Upper lobe of left lung (tissue), 6 donors: ENCODE measurements around the gene ANKRD40. TPM values are rescaled to one million over a fixed set of nuclear protein-coding genes. Genes with fewer than 3 reads are reported as not detected.
A peak's percentile ranks its signal among the peaks of the same experiment; 100 is the strongest.

Experiments
- ATAC-seq, 2 donors: fragments of 200-7000 bp; cut with Tn5 transposase; one replicate each; pipeline ENCODE4 v1.9.1; 2022; ENCODE audit warnings: mild to moderate bottlenecking in 2 of 2, moderate library complexity in 2 of 2; ENCODE audit not compliant: low FRiP score in 2 of 2
- DNase-seq, 2 donors: peaks; one replicate each; pipeline ENCODE4 v3.0.0-alpha.2; 2019 to 2020
- H3K27ac ChIP-seq, 4 donors: fragments of 200-600 bp; sonication (generic); one replicate each; pipeline ENCODE4 v1.5.1; 2016 to 2019
- H3K27me3 ChIP-seq, 4 donors: fragments of 200-600 bp; sonication (generic); one replicate each; pipeline ENCODE4 v1.5.1; 2017 to 2019
- H3K36me3 ChIP-seq, 4 donors: fragments of 200-600 bp; sonication (generic); one replicate each; pipeline ENCODE4 v1.5.1; 2016 to 2019
- H3K4me1 ChIP-seq, 4 donors: fragments of 200-600 bp; sonication (generic); one replicate each; pipeline ENCODE4 v1.5.1; 2018 to 2019
- H3K4me3 ChIP-seq, 4 donors: fragments of 200-600 bp; sonication (generic); one replicate each; pipeline ENCODE4 v1.5.1; 2017 to 2019; ENCODE audit warnings: mild to moderate bottlenecking in 2 of 4, moderate library complexity in 1 of 4
- H3K9me3 ChIP-seq, 4 donors: fragments of 200-600 bp; sonication (generic); one replicate each; pipeline ENCODE4 v1.5.1; 2018 to 2019
- EP300 ChIP-seq, 4 donors: sonication (generic); formaldehyde crosslinking; IDR thresholded peaks; one replicate each; pipeline ENCODE4 v1.5.1; 2017; ENCODE audit warnings: antibody characterized with exemption in 4 of 4, control low read depth in 2 of 4
- POLR2A ChIP-seq, 4 donors: fragments of 450-650 bp; IDR thresholded peaks; one replicate each; pipeline ENCODE4 v1.5.1; 2016 to 2017; ENCODE audit warnings: antibody characterized with exemption in 4 of 4, mild to moderate bottlenecking in 2 of 4
- POLR2AphosphoS5 ChIP-seq, 2 donors: sonication (generic); formaldehyde crosslinking; IDR thresholded peaks; one replicate each; pipeline ENCODE4 v1.5.1; 2017; ENCODE audit warnings: antibody characterized with exemption in 2 of 2
- WGBS, 2 donors: methylation state at CpG; one replicate each; pipeline ENCODE4 v1.1.5; 2017 to 2018; 5-methylcytosine and 5-hydroxymethylcytosine counted together
- total RNA-seq, 6 donors: library from RNA; depleted of rRNA in 4 of 6; stranded (reverse); fragments of >200 nt in 4 of 6; gene quantifications; one replicate each; pipeline versions ENCODE4 v1.1.0 to v1.2.1, GENCODE V29; 2016 to 2021
- TF ChIP-seq, protein P1 (sequence below), 6 experiments: fragments of 450-650 bp in 4 of 6; fragments of 200-600 bp in 2 of 6; sonication (generic) in 2 of 6; IDR thresholded peaks; one replicate each; pipeline ENCODE4 v1.5.1; 2016 to 2019; ENCODE audit warnings: antibody characterized with exemption in 6 of 6
- donor health status: DM: no; HTN: no; CAD: no; lungs with moderate emphysema.
- donor health status: DM: no; HTN: yes; CAD: no; lungs with severe emphysema.

The ANKRD40 gene, protein sequence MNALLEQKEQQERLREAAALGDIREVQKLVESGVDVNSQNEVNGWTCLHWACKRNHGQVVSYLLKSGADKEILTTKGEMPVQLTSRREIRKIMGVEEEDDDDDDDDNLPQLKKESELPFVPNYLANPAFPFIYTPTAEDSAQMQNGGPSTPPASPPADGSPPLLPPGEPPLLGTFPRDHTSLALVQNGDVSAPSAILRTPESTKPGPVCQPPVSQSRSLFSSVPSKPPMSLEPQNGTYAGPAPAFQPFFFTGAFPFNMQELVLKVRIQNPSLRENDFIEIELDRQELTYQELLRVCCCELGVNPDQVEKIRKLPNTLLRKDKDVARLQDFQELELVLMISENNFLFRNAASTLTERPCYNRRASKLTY
- 10 to 100 TPM; 27.9 to 52.9 (median 43.7) TPM for total RNA-seq

DNA sequence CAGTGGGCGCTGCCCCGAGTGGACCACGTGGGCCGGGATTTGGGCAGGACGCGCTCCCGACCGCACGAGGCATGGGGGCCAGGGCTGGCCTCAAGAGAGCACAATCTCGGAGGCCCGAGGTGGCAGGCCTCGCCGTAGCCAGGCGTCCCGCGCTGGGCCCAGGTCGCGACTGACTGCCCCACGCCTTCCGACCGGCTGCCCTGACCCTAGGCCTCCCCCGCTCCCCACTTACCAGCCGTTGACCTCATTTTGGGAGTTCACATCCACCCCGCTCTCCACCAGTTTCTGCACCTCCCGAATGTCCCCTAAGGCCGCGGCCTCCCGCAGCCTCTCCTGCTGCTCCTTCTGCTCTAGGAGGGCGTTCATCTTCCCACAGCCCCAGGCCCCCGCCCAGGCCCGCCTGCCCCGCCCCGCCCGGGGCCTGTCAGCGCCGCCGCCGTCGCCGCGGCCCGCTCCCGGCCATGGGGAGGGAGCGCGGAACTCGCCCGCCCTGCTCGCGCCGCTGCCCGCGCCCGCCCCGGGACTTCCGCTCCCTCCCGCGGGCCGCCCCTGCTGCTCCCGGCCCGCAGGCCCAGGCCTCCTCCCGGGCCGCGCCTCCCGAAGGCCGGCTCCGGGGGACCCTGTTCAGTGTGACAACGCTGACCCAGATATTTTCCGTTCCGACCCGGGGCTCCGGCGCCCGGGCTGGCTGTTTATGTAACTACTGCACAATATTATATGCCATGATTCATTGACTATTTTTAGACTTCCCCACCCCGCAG, at the start of gene ANKRD40:
ANKRD40 (minus strand) TSS at position 626 of the 761 bp plus-strand sequence; CDS start at position 366, 260 bp downstream.
- Histone ChIP-seq H3K9me3 (no peaks in the 10 kb centered on the region), H3K4me3 (peak within 1 kb of the TSS; percentile 46 to 86 (median 76)), H3K27ac (peak within 1 kb of the TSS; percentile 89 to 97 (median 97)), H3K27me3 (no peaks in the 10 kb centered on the region), H3K36me3 (peaks cover 0 to 14% (median 0%) of the 10 kb centered on the region in 4 donors), H3K4me1 (peaks cover 26 to 54% (median 30%) of the 10 kb centered on the region in 4 donors)
- 0 to 1% methylated on average over 2 to 65 of the region's 74 CpGs for WGBS, 2 donors
- TF ChIP-seq POLR2A (IDR thresholded peaks at IDR 0.05) (peak in 3 of 4 donors; percentile 37 to 74 (median 49)), POLR2AphosphoS5 (IDR thresholded peaks at IDR 0.05) (peak; percentile 69 to 82), EP300 (IDR thresholded peaks at IDR 0.05) (no peak)
- TF ChIP-seq, protein P1, sequence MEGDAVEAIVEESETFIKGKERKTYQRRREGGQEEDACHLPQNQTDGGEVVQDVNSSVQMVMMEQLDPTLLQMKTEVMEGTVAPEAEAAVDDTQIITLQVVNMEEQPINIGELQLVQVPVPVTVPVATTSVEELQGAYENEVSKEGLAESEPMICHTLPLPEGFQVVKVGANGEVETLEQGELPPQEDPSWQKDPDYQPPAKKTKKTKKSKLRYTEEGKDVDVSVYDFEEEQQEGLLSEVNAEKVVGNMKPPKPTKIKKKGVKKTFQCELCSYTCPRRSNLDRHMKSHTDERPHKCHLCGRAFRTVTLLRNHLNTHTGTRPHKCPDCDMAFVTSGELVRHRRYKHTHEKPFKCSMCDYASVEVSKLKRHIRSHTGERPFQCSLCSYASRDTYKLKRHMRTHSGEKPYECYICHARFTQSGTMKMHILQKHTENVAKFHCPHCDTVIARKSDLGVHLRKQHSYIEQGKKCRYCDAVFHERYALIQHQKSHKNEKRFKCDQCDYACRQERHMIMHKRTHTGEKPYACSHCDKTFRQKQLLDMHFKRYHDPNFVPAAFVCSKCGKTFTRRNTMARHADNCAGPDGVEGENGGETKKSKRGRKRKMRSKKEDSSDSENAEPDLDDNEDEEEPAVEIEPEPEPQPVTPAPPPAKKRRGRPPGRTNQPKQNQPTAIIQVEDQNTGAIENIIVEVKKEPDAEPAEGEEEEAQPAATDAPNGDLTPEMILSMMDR (IDR thresholded peaks at IDR 0.05), result peak in 3 of 6 experiments; percentile 3 to 24 (median 23)
- peak; percentile 92 to 94 for DNase-seq
- peak; percentile 92 to 95 for ATAC-seq

DNA sequence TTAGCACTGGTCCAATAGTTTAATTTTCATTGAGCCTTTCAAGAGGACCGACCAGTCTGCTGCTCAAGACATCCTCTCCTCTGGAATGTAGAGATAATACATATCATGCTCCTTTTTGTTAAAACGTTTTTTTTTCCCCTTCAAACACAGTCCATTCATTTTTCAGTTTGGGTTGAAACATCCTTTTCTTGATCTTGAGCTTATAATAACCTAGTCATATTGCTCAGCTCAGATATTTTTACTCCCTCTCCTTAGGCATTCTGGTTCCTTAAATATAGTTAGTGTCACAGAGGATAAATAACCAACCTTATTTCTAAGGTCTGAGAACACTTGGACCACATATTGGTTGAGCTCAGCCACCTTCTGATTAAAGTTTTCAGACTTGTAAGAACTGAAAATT, 46.8 kb upstream of the ANKRD40 start:
- TF ChIP-seq, protein P1 (IDR thresholded peaks at IDR 0.05), result no peak
- TF ChIP-seq EP300 (IDR thresholded peaks at IDR 0.05), result no peak
- TF ChIP-seq POLR2AphosphoS5 (IDR thresholded peaks at IDR 0.05), result no peak
- TF ChIP-seq POLR2A (IDR thresholded peaks at IDR 0.05), result no peak
- no peak for ATAC-seq
- 54 to 57% methylated on average over 2 of the region's 2 CpGs for WGBS, 2 donors
- Histone ChIP-seq H3K4me1 (no peaks in the 10 kb centered on the region), H3K27ac (no peak overlapping the region), H3K27me3 (no peaks in the 10 kb centered on the region), H3K4me3 (no peak overlapping the region), H3K36me3 (peaks cover 17 to 67% (median 37%) of the 10 kb centered on the region in 4 donors), H3K9me3 (no peaks in the 10 kb centered on the region)
- DNase-seq, result no peak

DNA sequence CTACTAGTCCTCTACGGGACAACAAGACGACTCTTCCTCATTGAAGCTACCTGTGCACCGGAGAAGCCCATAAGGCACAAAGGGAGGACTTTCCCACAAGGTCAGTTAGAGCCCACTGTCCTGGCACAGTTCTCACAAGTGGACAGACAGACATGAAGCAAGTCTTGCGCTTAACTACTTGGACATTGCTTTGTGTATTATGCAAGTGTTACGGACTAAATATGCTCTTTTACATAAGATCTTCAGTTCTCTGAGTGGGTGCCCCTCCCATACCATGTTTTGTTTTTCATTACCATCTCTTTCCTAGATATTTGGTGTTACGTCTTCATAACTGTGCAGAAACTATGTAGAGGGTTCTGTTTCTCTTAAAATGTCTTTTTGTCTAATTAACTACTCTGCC, 41.5 kb upstream of the ANKRD40 start:
- H3K9me3 ChIP-seq, result no peaks in the 10 kb centered on the region
- H3K36me3 ChIP-seq, result peaks cover 42 to 100% (median 78%) of the 10 kb centered on the region in 4 donors
- H3K27me3 ChIP-seq, result no peaks in the 10 kb centered on the region
- no peak for ATAC-seq
- DNase-seq, result no peak
- 82 to 95% methylated on average over 6 of the region's 6 CpGs for WGBS, 2 donors
- TF ChIP-seq POLR2A (IDR thresholded peaks at IDR 0.05) (no peak), EP300 (IDR thresholded peaks at IDR 0.05) (no peak), POLR2AphosphoS5 (IDR thresholded peaks at IDR 0.05) (no peak)
- TF ChIP-seq, protein P1 (IDR thresholded peaks at IDR 0.05), result no peak
- no peaks in the 10 kb centered on the region for H3K4me1 ChIP-seq
- H3K4me3 ChIP-seq, result no peak overlapping the region
- no peak overlapping the region for H3K27ac ChIP-seq

DNA sequence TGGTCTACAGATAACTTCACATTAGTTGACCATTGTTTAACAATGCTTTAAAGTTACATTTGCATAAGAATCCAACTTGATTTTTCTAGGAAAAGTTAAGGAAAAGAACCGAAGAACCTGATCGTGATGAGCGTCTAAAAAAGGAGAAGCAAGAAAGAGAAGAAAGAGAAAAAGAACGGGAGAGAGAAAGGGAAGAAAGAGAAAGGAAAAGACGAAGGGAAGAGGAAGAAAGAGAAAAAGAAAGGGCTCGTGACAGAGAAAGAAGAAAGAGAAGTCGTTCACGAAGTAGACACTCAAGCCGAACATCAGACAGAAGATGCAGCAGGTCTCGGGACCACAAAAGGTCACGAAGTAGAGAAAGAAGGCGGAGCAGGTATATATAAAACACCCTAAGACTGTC, 37.9 kb upstream of the ANKRD40 start:
- no peak for ATAC-seq

More for the DNA sequence above, 37.9 kb upstream of the ANKRD40 start:
- Histone ChIP-seq H3K4me1 (no peaks in the 10 kb centered on the region), H3K9me3 (no peaks in the 10 kb centered on the region), H3K4me3 (no peak overlapping the region), H3K27ac (no peak overlapping the region), H3K27me3 (no peaks in the 10 kb centered on the region), H3K36me3 (peaks cover 48 to 100% (median 86%) of the 10 kb centered on the region in 4 donors)
- TF ChIP-seq, protein P1 (IDR thresholded peaks at IDR 0.05), result no peak
- TF ChIP-seq POLR2A (IDR thresholded peaks at IDR 0.05) (no peak), EP300 (IDR thresholded peaks at IDR 0.05) (no peak)
- no peak for DNase-seq
- WGBS, 2 donors, result 88 to 89% methylated on average over 12 of the region's 12 CpGs
